Mesothelial cell of epicardium (in vitro differentiated cells): Measurements from ENCODE around the gene PRDM12. TPM values are rescaled to one million over a fixed set of nuclear protein-coding genes. Genes with fewer than 3 reads are reported as not detected.

Experiments
- DNase-seq, 2 experiments: peaks; one replicate each; pipeline ENCODE4 v3.0.0; 2021; ENCODE audit warnings: low spot score in 2 of 2; ENCODE audit not compliant: unreplicated experiment in 2 of 2
- H3K27ac Mint-ChIP-seq: 2 replicates; pipeline ENCODE4 v1.8.0; 2021; ENCODE audit warnings: mixed read lengths
- H3K27me3 Mint-ChIP-seq: 2 replicates; pipeline ENCODE4 v1.8.0; 2021; ENCODE audit warnings: low read depth, mixed read lengths
- H3K36me3 Mint-ChIP-seq: 2 replicates; pipeline ENCODE4 v1.8.0; 2021; ENCODE audit warnings: mixed read lengths
- H3K4me1 Mint-ChIP-seq: 2 replicates; pipeline ENCODE4 v1.8.0; 2021; ENCODE audit warnings: mixed read lengths
- H3K4me3 Mint-ChIP-seq: 2 replicates; pipeline ENCODE4 v1.8.0; 2021; ENCODE audit warnings: mild to moderate bottlenecking, moderate library complexity, mixed read lengths
- H3K9me3 Mint-ChIP-seq: 2 replicates; pipeline ENCODE4 v1.8.0; 2021; ENCODE audit warnings: mixed read lengths
- CTCF ChIP-seq: fragments of 200-600 bp; sonication (generic); IDR thresholded peaks from one replicate; pipeline ENCODE4 v1.5.0; 2021; ENCODE audit warnings: antibody characterized with exemption; ENCODE audit not compliant: unreplicated experiment
- total RNA-seq: library from RNA; stranded (reverse); gene quantifications from 3 replicates; pipeline ENCODE4 v1.2.1, GENCODE V29; 2021

PRDM12 gene
- total RNA-seq, 1 donor from 2014 or later = not detected

- H3K27me3 Mint-ChIP-seq = no peaks in the 10 kb centered on the region
- peak overlapping the region; percentile 96 for H3K4me3 Mint-ChIP-seq
- H3K27ac Mint-ChIP-seq = peak overlapping the region; percentile 74
- no peaks in the 10 kb centered on the region for H3K36me3 Mint-ChIP-seq
- TF ChIP-seq CTCF = no peak
- H3K4me1 Mint-ChIP-seq = peaks cover 29% of the 10 kb centered on the region
- DNase-seq = no peak
- H3K9me3 Mint-ChIP-seq = no peaks in the 10 kb centered on the region
These were observed 50.3 kb downstream of the PRDM12 start for GRCh38 chr9:130714586-130715110.

GRCh38 chr9:130715270-130715669 lies 50.9 kb downstream of the PRDM12 start:
- no peaks in the 10 kb centered on the region for H3K27me3 Mint-ChIP-seq
- H3K36me3 Mint-ChIP-seq = no peaks in the 10 kb centered on the region
- no peak for DNase-seq
- peaks cover 29% of the 10 kb centered on the region for H3K4me1 Mint-ChIP-seq
- peak overlapping the region; percentile 96 for H3K4me3 Mint-ChIP-seq
- no peaks in the 10 kb centered on the region for H3K9me3 Mint-ChIP-seq
- peak overlapping the region; percentile 9 for H3K27ac Mint-ChIP-seq
- no peak for TF ChIP-seq CTCF

GRCh38 chr9:130718562-130718961 lies 54.2 kb downstream of the PRDM12 start:
- Mint-ChIP-seq H3K27me3 (no peaks in the 10 kb centered on the region), H3K4me1 (peaks cover 26% of the 10 kb centered on the region), H3K9me3 (no peaks in the 10 kb centered on the region), H3K4me3 (no peak overlapping the region), H3K36me3 (no peaks in the 10 kb centered on the region), H3K27ac (no peak overlapping the region)
- TF ChIP-seq CTCF = no peak
- no peak for DNase-seq

- Mint-ChIP-seq H3K27ac (no peak overlapping the region), H3K9me3 (no peaks in the 10 kb centered on the region), H3K36me3 (no peaks in the 10 kb centered on the region), H3K4me3 (no peak overlapping the region), H3K4me1 (peaks cover 4% of the 10 kb centered on the region), H3K27me3 (no peaks in the 10 kb centered on the region)
- DNase-seq = no peak
- TF ChIP-seq CTCF = no peak
These were observed 56.4 kb downstream of the PRDM12 start for GRCh38 chr9:130720762-130721161.

- H3K27me3 Mint-ChIP-seq = no peaks in the 10 kb centered on the region
- TF ChIP-seq CTCF = no peak
- H3K4me3 Mint-ChIP-seq = no peak overlapping the region
- no peak for DNase-seq
- H3K36me3 Mint-ChIP-seq = peaks cover 6% of the 10 kb centered on the region
- peaks cover 4% of the 10 kb centered on the region for H3K9me3 Mint-ChIP-seq
- peaks cover 11% of the 10 kb centered on the region for H3K4me1 Mint-ChIP-seq
- H3K27ac Mint-ChIP-seq = no peak overlapping the region
These were observed 64.3 kb downstream of the PRDM12 start for GRCh38 chr9:130728721-130729120.

GRCh38 chr9:130729145-130729544 lies 64.8 kb downstream of the PRDM12 start:
- no peak overlapping the region for H3K4me3 Mint-ChIP-seq
- H3K4me1 Mint-ChIP-seq = peaks cover 11% of the 10 kb centered on the region
- H3K36me3 Mint-ChIP-seq = peaks cover 6% of the 10 kb centered on the region
- peaks cover 4% of the 10 kb centered on the region for H3K9me3 Mint-ChIP-seq
- no peak for TF ChIP-seq CTCF
- no peaks in the 10 kb centered on the region for H3K27me3 Mint-ChIP-seq
- H3K27ac Mint-ChIP-seq = no peak overlapping the region
- DNase-seq = no peak
